NB4 (cell line): ENCODE data around the gene EMILIN1.

Source experiments
- DNase-seq: peaks from one replicate; pipeline ENCODE4 v3.0.0; 2010; ENCODE audit warnings: low read depth
- H3K4me3 ChIP-seq: one replicate; pipeline ENCODE4 v1.5.1; 2011; ENCODE audit warnings: mild to moderate bottlenecking, low read depth, low read length, moderate library complexity
- CTCF ChIP-seq: IDR thresholded peaks from one replicate; pipeline ENCODE4 v1.5.1; 2012; ENCODE audit warnings: low read depth, low read length
- MAX ChIP-seq: IDR thresholded peaks from 2 replicates; pipeline ENCODE4 v1.6.1; 2011; ENCODE audit warnings: low read depth, low read length
- MYC ChIP-seq: IDR thresholded peaks from 2 replicates; pipeline ENCODE4 v1.6.1; 2011; ENCODE audit warnings: low read depth, low read length
- POLR2A ChIP-seq: IDR thresholded peaks from 2 replicates; pipeline ENCODE4 v1.6.1; 2011; ENCODE audit warnings: mild to moderate bottlenecking; ENCODE audit not compliant: insufficient read length; ENCODE audit errors: extremely low read depth

Gene EMILIN1

GRCh38 chr2:27135478-27135955 lies 57.1 kb downstream of the EMILIN1 start:
- H3K4me3 ChIP-seq, result no peak overlapping the region
- TF ChIP-seq CTCF (no peak), POLR2A (no peak), MAX (no peak), MYC (no peak)
- DNase-seq, result peak; percentile 27
